Measurements from ENCODE around the gene EXOC6.
A peak's percentile ranks its signal among the peaks of the same experiment; 100 is the strongest.

Gene EXOC6

DNA sequence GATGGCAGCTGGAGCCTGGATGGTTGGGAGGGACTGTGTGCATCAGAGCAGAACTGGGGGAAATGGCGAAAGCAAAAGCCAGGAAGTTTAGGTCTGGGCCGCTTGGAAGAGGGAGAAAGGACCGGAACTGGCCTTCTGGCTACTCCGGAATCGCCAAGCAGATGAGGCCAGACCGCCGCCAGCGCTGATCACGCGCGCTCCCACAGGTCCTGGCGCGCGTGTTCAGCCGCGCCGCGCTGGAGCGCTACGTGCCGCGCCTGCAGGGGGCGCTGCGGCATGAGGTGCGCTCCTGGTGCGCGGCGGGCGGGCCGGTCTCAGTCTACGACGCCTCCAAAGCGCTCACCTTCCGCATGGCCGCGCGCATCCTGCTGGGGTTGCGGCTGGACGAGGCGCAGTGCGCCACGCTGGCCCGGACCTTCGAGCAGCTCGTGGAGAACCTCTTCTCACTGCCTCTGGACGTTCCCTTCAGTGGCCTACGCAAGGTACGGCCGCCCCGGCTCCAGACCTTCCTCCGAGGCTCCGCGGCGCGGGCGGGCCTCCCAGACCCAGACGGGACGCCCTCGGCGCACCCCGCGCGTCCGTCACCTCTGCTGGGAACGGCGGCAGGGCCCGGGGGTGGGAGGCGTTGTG is 214.3 kb downstream of the EXOC6 start:
- TF ChIP-seq, protein P1, sequence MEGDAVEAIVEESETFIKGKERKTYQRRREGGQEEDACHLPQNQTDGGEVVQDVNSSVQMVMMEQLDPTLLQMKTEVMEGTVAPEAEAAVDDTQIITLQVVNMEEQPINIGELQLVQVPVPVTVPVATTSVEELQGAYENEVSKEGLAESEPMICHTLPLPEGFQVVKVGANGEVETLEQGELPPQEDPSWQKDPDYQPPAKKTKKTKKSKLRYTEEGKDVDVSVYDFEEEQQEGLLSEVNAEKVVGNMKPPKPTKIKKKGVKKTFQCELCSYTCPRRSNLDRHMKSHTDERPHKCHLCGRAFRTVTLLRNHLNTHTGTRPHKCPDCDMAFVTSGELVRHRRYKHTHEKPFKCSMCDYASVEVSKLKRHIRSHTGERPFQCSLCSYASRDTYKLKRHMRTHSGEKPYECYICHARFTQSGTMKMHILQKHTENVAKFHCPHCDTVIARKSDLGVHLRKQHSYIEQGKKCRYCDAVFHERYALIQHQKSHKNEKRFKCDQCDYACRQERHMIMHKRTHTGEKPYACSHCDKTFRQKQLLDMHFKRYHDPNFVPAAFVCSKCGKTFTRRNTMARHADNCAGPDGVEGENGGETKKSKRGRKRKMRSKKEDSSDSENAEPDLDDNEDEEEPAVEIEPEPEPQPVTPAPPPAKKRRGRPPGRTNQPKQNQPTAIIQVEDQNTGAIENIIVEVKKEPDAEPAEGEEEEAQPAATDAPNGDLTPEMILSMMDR (IDR thresholded peaks at IDR 0.05; ENCODE audit: control insufficient read depth, insufficient read depth, low read depth, low read length, missing control alignments), result peak; percentile 31
- peak overlapping the region; percentile 41 for H3K4me3 ChIP-seq (ENCODE audit: control insufficient read depth, low read depth, low read length)
- DNase-seq (ENCODE audit: low read depth), result no peak

DNA sequence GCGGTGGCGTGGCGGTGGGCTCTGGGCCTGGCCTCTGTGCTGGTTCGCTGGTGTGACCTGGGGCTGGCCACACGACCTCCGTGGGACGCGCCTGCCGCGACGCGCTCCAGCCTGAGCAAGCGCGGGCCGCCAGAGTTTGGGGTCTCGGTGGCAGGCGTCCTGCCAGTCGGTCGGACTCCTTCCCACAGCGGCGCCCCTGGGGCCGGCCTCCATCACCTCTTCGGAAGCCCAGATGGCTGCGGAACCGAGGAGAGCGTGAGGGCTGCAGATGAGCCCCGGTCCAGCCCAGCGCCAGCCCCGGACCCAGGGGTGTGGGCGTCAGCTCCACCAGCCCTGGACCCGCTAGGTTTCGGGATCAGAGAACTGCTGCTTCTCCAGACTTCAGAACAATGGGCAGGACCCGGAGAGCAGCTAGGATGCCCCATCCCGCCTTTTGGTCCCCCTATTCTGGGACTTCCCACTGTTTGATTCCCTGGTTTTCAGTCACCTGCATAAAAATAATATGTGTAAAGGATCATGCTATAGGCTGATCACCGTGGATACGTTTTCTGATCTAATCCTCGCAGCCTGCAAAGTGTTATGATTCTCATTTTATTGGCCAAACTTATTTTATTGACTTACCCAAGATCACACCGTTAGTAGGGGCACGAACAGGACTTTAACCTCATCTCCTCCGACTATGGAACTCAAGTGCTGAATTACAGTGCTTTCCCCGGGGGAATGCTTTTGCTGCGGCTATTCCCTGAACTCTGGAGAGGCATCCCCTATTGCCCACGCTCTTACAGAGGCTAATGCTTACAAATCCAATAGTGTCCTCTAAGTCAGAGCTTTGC is 215.0 kb downstream of the EXOC6 start:
- H3K4me3 ChIP-seq (ENCODE audit: control insufficient read depth, low read depth, low read length), result peak overlapping the region; percentile 23
- no peak for DNase-seq (ENCODE audit: low read depth)
- TF ChIP-seq, protein P1 (IDR thresholded peaks at IDR 0.05; ENCODE audit: control insufficient read depth, insufficient read depth, low read depth, low read length, missing control alignments), result no peak

- TF ChIP-seq, protein P1 (IDR thresholded peaks at IDR 0.05; ENCODE audit: control insufficient read depth, insufficient read depth, low read depth, low read length, missing control alignments), result no peak
- H3K4me3 ChIP-seq (ENCODE audit: control insufficient read depth, low read depth, low read length), result no peak overlapping the region
- DNase-seq (ENCODE audit: low read depth), result no peak
Observed at GRCh38 chr10:93063977-93064660, 215.8 kb downstream of the EXOC6 start.

DNA sequence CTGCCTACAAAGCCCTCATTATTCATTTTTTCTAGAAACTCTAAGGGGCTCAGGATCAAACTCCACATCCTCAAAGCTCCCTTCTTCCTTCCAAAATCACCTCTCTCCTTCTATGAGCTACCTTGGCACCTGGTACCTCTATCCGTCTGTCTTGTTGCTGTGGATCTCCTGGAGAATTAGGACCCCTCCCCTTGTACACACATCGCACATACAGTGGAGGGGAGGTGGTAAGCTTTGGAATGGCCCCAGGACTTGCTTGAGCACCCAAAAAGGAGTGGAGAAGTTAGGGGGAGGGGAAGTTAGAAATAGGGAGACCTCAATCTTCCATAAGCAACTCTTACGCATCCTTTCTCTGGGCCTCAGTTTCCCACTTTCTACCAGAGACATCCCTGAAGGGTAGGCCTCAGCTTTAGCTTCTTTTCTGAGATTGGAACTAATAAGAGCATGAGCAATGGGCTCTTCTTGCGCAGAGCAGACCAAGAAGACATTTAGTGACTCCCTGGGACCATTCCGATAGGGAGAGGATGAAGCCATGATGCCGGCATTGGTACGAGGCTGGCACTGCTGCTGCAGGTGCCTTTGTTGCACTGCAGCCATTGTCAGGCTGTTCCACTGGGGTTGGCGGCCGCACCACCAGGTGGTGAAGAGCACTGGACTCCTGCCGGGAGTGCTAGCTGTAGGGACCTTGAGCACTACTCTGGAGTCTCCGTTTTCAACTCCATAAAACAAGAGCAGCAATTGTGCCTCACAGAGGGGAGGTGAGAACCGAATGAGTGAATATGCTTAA is 216.7 kb downstream of the EXOC6 start:
- no peak for DNase-seq (ENCODE audit: low read depth)
- TF ChIP-seq, protein P1 (IDR thresholded peaks at IDR 0.05; ENCODE audit: control insufficient read depth, insufficient read depth, low read depth, low read length, missing control alignments), result no peak
- H3K4me3 ChIP-seq (ENCODE audit: control insufficient read depth, low read depth, low read length), result no peak overlapping the region

GRCh38 chr10:93065675-93066543 is 217.6 kb downstream of the EXOC6 start:
- no peak overlapping the region; the same call in 1 of the 2 replicates for H3K4me3 ChIP-seq (ENCODE audit: control insufficient read depth, low read depth, low read length)
- DNase-seq (ENCODE audit: low read depth), result no peak

More at GRCh38 chr10:93065675-93066543, 217.6 kb downstream of the EXOC6 start:
- TF ChIP-seq, protein P1 (IDR thresholded peaks at IDR 0.05; ENCODE audit: control insufficient read depth, insufficient read depth, low read depth, low read length, missing control alignments), result no peak

All from AG09309 (cell line).